Stomach (tissue), 9 donors: ENCODE results near the gene MLH3. TPM values are rescaled to one million over a fixed set of nuclear protein-coding genes. Genes with fewer than 3 reads are reported as not detected.

Source experiments
- DNase-seq, 2 donors: peaks; one replicate each; pipeline versions ENCODE4 v3.0.0 to v3.0.0-alpha.2; 2013 to 2019
- H3K27ac ChIP-seq, 5 donors: fragments of 200-600 bp in 4 of 5; sonication (generic) in 4 of 5; one replicate each; pipeline ENCODE4 v1.5.1; 2013 to 2019; ENCODE audit warnings: mild to moderate bottlenecking in 1 of 5, moderate library complexity in 1 of 5
- H3K27me3 ChIP-seq, 3 donors: fragments of 200-600 bp; sonication (generic); one replicate each; pipeline ENCODE4 v1.5.1; 2017 to 2019; ENCODE audit warnings: mixed run types in 1 of 3
- H3K36me3 ChIP-seq, 4 donors: fragments of 200-600 bp; sonication (generic); 1 replicate in 3 of 4; 2 replicates in 1 of 4; pipeline ENCODE4 v1.5.1; 2016 to 2019
- H3K4me1 ChIP-seq, 4 donors: fragments of 200-600 bp; sonication (generic); one replicate each; pipeline ENCODE4 v1.5.1; 2016 to 2019
- H3K4me3 ChIP-seq, 4 donors: fragments of 200-600 bp; sonication (generic) in 3 of 4; one replicate each; pipeline ENCODE4 v1.5.1; 2016 to 2019; ENCODE audit warnings: mild to moderate bottlenecking in 1 of 4
- H3K9me3 ChIP-seq, 4 donors: fragments of 200-600 bp; sonication (generic); one replicate each; pipeline ENCODE4 v1.5.1; 2016 to 2019
- EP300 ChIP-seq: sonication (generic); formaldehyde crosslinking; IDR thresholded peaks from one replicate; pipeline ENCODE4 v1.6.1; 2017; ENCODE audit warnings: antibody characterized with exemption
- POLR2A ChIP-seq, 4 donors: fragments of 450-650 bp; IDR thresholded peaks; one replicate each; pipeline ENCODE4 v1.6.1; 2016; ENCODE audit warnings: antibody characterized with exemption in 4 of 4, control low read depth in 2 of 4, mild to moderate bottlenecking in 1 of 4, moderate library complexity in 1 of 4
- POLR2AphosphoS5 ChIP-seq, 3 donors: sonication (generic); formaldehyde crosslinking; IDR thresholded peaks; one replicate each; pipeline ENCODE4 v1.6.1; 2016; ENCODE audit warnings: antibody characterized with exemption in 3 of 3
- WGBS, 5 donors: extraction: QIAGEN DNeasy Blood & Tissue Kit in 3 of 5; methylation state at CpG; one replicate each; pipeline versions ENCODE4 v1.1.5 to v1.1.7; 2013 to 2018; 5-methylcytosine and 5-hydroxymethylcytosine counted together
- intact Hi-C: fragments of 100-400 bp; cut with DNase I; formaldehyde crosslinking; loops from one replicate; pipeline ENCODE4 v1.15.1; 2023; ENCODE audit warnings: low total_unique reads
- polyA plus RNA-seq, 3 donors: library from polyadenylated mRNA; stranded (reverse); fragments of 200-250 nt; gene quantifications; one replicate each; pipeline ENCODE4 v1.2.3, GENCODE V29; 2013
- small RNA-seq, 4 donors: library from RNA; depleted of rRNA; stranded (forward); fragments of <200 nt; gene quantifications; one replicate each; pipeline ENCODE3, GENCODE V24; 2016
- total RNA-seq, 5 donors: library from RNA; depleted of rRNA; stranded (reverse); fragments of >200 nt; gene quantifications; one replicate each; pipeline versions ENCODE4 v1.1.0 to v1.2.3, GENCODE V29; 2014 to 2016
- TF ChIP-seq, protein P1 (sequence below), 7 experiments: fragments of 450-650 bp in 4 of 7; fragments of 200-600 bp in 3 of 7; sonication (generic) in 3 of 7; IDR thresholded peaks; one replicate each; pipeline ENCODE4 v1.5.1; 2016 to 2019; ENCODE audit warnings: antibody characterized with exemption in 7 of 7, control low read depth in 2 of 7, mild to moderate bottlenecking in 1 of 7
- donor health status: healthy with polysubstance abuse.
- donor health status: Bipolar disorder and iron deficiency.
- donor health status: healthy.

Gene MLH3
- total and polyA plus RNA-seq, 8 donors = 7.2 to 53.2 (median 18.4) TPM

DNA sequence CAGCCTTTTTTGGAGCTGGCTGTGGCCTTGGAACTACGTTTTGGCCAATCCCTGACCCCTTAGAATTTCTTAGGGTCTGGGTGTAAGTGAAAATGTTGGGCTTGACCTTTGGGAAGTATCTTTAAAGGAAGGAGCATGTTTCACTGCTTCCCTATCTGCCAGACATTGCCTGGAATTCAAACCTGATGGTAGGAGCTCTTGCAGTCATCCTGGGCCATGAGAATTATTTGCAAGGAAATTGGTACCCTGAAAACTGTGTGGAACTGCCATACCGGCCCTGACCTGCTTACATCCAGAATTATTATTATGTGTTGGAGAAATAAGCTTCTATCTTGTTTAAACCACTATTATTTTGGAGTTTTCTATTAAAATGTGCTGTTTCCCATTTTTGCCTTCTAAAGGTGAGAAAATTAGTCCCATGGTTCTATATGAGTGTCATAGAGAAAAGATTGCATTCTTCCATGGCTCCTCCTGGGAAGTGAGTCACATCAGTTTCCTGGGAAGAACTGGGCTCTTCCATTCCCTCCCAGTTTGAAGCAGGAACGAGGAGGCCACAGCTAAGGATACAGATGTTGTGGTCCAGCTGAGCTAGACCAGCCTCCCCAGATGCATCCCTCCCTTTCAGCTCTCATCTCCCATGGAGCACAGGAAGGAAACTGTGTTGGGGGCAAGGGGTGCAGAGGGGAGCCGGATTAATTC is 86.3 kb downstream of the MLH3 start:
- 45 to 62% (median 56%) methylated on average over 4 of the region's 4 CpGs for WGBS, 5 donors
- no peak for DNase-seq
- Histone ChIP-seq H3K4me1 (no peaks in the 10 kb centered on the region), H3K27ac (no peak overlapping the region), H3K4me3 (no peak overlapping the region), H3K36me3 (no peaks in the 10 kb centered on the region), H3K9me3 (no peaks in the 10 kb centered on the region), H3K27me3 (peaks cover 0 to 4% (median 0%) of the 10 kb centered on the region in 3 donors)
- TF ChIP-seq EP300 = no peak
- no peak for TF ChIP-seq POLR2AphosphoS5 (IDR thresholded peaks at IDR 0.05)
- TF ChIP-seq, protein P1, sequence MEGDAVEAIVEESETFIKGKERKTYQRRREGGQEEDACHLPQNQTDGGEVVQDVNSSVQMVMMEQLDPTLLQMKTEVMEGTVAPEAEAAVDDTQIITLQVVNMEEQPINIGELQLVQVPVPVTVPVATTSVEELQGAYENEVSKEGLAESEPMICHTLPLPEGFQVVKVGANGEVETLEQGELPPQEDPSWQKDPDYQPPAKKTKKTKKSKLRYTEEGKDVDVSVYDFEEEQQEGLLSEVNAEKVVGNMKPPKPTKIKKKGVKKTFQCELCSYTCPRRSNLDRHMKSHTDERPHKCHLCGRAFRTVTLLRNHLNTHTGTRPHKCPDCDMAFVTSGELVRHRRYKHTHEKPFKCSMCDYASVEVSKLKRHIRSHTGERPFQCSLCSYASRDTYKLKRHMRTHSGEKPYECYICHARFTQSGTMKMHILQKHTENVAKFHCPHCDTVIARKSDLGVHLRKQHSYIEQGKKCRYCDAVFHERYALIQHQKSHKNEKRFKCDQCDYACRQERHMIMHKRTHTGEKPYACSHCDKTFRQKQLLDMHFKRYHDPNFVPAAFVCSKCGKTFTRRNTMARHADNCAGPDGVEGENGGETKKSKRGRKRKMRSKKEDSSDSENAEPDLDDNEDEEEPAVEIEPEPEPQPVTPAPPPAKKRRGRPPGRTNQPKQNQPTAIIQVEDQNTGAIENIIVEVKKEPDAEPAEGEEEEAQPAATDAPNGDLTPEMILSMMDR (IDR thresholded peaks at IDR 0.05) = no peak
- no peak for TF ChIP-seq POLR2A (IDR thresholded peaks at IDR 0.05)
- intact Hi-C loops = no loop called here

Small RNA genes lying within 50 kb of the gene (small RNA-seq; reads per million reads assigned to genes)
- 0 reads per million in 4 donors for gene RNU6-689P

Other genes starting within 250 kb of the MLH3 start
- not detected for gene PROX2, start 175.3 kb downstream of the MLH3 start, total RNA-seq
- not detected for gene PROX2, start 175.3 kb downstream of the MLH3 start, polyA plus RNA-seq
- gene DLST, start 169.6 kb downstream of the MLH3 start, total RNA-seq = 100 to 1,000 TPM in 2 of 5 donors, 10 to 100 TPM in 3; 25.1 to 125 (median 88.5) TPM
- 10 to 100 TPM; 42.0 to 64.8 (median 45.9) TPM for gene DLST, start 169.6 kb downstream of the MLH3 start, polyA plus RNA-seq
- gene RPS6KL1, start 128.2 kb downstream of the MLH3 start, total RNA-seq = 1 to 10 TPM in 2 of 5 donors, not detected in 3; 1.3 to 2.0 TPM
- 1 to 10 TPM in 2 of 3 donors, under 1 TPM in 1; 0.92 to 2.5 (median 2.0) TPM for gene RPS6KL1, start 128.2 kb downstream of the MLH3 start, polyA plus RNA-seq
- 10 to 100 TPM in 1 of 5 donors, 1 to 10 TPM in 3, not detected in 1; 1.8 to 13.3 (median 8.1) TPM for gene PGF, start 95.9 kb downstream of the MLH3 start, total RNA-seq
- gene PGF, start 95.9 kb downstream of the MLH3 start, polyA plus RNA-seq = 1 to 10 TPM; 3.7 to 7.2 (median 4.8) TPM
- 100 to 1,000 TPM in 1 of 5 donors, 10 to 100 TPM in 3, 1 to 10 TPM in 1; 5.8 to 182 (median 23.7) TPM for gene EIF2B2, start 48.5 kb downstream of the MLH3 start, total RNA-seq
- gene EIF2B2, start 48.5 kb downstream of the MLH3 start, polyA plus RNA-seq = 10 to 100 TPM; 27.6 to 32.1 (median 29.1) TPM
- 10 to 100 TPM in 2 of 5 donors, 1 to 10 TPM in 1, not detected in 2; 7.9 to 27.7 (median 12.2) TPM for gene ACYP1, start 12.6 kb upstream of the MLH3 start, total RNA-seq
- gene ACYP1, start 12.6 kb upstream of the MLH3 start, polyA plus RNA-seq = 10 to 100 TPM in 2 of 3 donors, 1 to 10 TPM in 1; 9.3 to 30.1 (median 11.9) TPM
- gene ZC2HC1C, start 18.2 kb upstream of the MLH3 start, total RNA-seq = 10 to 100 TPM in 1 of 5 donors, 1 to 10 TPM in 1, under 1 TPM in 1, not detected in 2; 0.37 to 10.4 (median 5.9) TPM
- gene ZC2HC1C, start 18.2 kb upstream of the MLH3 start, polyA plus RNA-seq = 1 to 10 TPM; 1.9 to 4.5 (median 3.7) TPM
- gene NEK9, start 75.6 kb upstream of the MLH3 start, total RNA-seq = 100 to 1,000 TPM in 1 of 5 donors, 10 to 100 TPM in 4; 17.1 to 225 (median 49.1) TPM
- 10 to 100 TPM; 12.5 to 26.4 (median 13.1) TPM for gene NEK9, start 75.6 kb upstream of the MLH3 start, polyA plus RNA-seq
- 100 to 1,000 TPM in 4 of 5 donors, 10 to 100 TPM in 1; 26.6 to 292 (median 140) TPM for gene TMED10, start 125.1 kb upstream of the MLH3 start, total RNA-seq
- gene TMED10, start 125.1 kb upstream of the MLH3 start, polyA plus RNA-seq = 10 to 100 TPM; 48.4 to 71.7 (median 61.9) TPM
- gene FOS, start 227.4 kb upstream of the MLH3 start, total RNA-seq = 1,000 to 10,000 TPM in 1 of 5 donors, 100 to 1,000 TPM in 4; 134 to 1,274 (median 649) TPM
- gene FOS, start 227.4 kb upstream of the MLH3 start, polyA plus RNA-seq = 10 to 100 TPM; 62.2 to 82.0 (median 77.1) TPM